Measurements from ENCODE around the gene NR1H4.

DNA sequence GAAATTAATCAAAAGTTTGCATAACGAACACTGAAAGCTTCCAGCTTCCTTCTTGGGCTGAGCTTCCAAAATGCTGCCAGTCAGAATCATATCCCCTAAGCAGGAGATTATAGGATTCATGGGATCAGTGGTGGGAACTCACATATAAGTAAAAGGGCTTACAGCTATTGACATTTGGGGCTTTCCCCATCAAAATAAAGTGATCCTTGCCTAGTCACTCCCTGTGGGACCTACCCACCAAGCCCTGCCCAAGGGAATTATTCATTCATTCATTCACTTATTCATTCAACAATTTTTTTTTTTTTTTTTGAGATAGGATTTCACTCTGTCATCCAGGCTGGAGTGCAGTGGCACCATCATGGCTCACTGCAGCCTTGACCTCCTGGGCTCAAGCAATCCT lies 47.5 kb upstream of the NR1H4 start:
- TF ChIP-seq EP300 (IDR thresholded peaks at IDR 0.05; ENCODE audit: low read depth in 2 of 2, low read length in 2 of 2): no peak
- no peak for TF ChIP-seq EP300 (CRISPR knock-in tag; IDR thresholded peaks at IDR 0.05; ENCODE audit: borderline replicate concordance)
- no peak for TF ChIP-seq MTA3 (CRISPR knock-in tag; IDR thresholded peaks at IDR 0.05)
- TF ChIP-seq, protein P1, sequence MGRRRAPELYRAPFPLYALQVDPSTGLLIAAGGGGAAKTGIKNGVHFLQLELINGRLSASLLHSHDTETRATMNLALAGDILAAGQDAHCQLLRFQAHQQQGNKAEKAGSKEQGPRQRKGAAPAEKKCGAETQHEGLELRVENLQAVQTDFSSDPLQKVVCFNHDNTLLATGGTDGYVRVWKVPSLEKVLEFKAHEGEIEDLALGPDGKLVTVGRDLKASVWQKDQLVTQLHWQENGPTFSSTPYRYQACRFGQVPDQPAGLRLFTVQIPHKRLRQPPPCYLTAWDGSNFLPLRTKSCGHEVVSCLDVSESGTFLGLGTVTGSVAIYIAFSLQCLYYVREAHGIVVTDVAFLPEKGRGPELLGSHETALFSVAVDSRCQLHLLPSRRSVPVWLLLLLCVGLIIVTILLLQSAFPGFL (CRISPR knock-in tag; IDR thresholded peaks at IDR 0.05): no peak
- TF ChIP-seq ZNF644 (CRISPR knock-in tag; IDR thresholded peaks at IDR 0.05; ENCODE audit: low read depth): no peak
- TF ChIP-seq SMYD3 (CRISPR knock-in tag; IDR thresholded peaks at IDR 0.05): no peak
- no peak for TF ChIP-seq CBX2 (IDR thresholded peaks at IDR 0.05; ENCODE audit: low read depth, low read length)
- no peak for TF ChIP-seq CBX2 (CRISPR knock-in tag; IDR thresholded peaks at IDR 0.05; ENCODE audit: low read depth)
- TF ChIP-seq, protein P2, sequence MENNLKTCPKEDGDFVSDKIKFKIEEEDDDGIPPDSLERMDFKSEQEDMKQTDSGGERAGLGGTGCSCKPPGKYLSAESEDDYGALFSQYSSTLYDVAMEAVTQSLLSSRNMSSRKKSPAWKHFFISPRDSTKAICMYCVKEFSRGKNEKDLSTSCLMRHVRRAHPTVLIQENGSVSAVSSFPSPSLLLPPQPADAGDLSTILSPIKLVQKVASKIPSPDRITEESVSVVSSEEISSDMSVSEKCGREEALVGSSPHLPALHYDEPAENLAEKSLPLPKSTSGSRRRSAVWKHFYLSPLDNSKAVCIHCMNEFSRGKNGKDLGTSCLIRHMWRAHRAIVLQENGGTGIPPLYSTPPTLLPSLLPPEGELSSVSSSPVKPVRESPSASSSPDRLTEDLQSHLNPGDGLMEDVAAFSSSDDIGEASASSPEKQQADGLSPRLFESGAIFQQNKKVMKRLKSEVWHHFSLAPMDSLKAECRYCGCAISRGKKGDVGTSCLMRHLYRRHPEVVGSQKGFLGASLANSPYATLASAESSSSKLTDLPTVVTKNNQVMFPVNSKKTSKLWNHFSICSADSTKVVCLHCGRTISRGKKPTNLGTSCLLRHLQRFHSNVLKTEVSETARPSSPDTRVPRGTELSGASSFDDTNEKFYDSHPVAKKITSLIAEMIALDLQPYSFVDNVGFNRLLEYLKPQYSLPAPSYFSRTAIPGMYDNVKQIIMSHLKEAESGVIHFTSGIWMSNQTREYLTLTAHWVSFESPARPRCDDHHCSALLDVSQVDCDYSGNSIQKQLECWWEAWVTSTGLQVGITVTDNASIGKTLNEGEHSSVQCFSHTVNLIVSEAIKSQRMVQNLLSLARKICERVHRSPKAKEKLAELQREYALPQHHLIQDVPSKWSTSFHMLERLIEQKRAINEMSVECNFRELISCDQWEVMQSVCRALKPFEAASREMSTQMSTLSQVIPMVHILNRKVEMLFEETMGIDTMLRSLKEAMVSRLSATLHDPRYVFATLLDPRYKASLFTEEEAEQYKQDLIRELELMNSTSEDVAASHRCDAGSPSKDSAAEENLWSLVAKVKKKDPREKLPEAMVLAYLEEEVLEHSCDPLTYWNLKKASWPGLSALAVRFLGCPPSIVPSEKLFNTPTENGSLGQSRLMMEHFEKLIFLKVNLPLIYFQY (CRISPR knock-in tag; IDR thresholded peaks at IDR 0.05; ENCODE audit: borderline replicate concordance): no peak
- TF ChIP-seq ZMYM3 (CRISPR knock-in tag; IDR thresholded peaks at IDR 0.05): no peak
- TF ChIP-seq, protein P3, sequence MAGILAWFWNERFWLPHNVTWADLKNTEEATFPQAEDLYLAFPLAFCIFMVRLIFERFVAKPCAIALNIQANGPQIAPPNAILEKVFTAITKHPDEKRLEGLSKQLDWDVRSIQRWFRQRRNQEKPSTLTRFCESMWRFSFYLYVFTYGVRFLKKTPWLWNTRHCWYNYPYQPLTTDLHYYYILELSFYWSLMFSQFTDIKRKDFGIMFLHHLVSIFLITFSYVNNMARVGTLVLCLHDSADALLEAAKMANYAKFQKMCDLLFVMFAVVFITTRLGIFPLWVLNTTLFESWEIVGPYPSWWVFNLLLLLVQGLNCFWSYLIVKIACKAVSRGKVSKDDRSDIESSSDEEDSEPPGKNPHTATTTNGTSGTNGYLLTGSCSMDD (CRISPR knock-in tag; IDR thresholded peaks at IDR 0.05): no peak
